Measurements from ENCODE around the gene LSM10. TPM values are rescaled to one million over a fixed set of nuclear protein-coding genes. Genes with fewer than 3 reads are reported as not detected.

The LSM10 gene
- total and polyA plus RNA-seq, 9 of the 15 experiments (the other 6 are each of a cell fraction or from before 2014, with no cell fraction given), result 13.2 to 146 (median 68.9) TPM

DNA sequence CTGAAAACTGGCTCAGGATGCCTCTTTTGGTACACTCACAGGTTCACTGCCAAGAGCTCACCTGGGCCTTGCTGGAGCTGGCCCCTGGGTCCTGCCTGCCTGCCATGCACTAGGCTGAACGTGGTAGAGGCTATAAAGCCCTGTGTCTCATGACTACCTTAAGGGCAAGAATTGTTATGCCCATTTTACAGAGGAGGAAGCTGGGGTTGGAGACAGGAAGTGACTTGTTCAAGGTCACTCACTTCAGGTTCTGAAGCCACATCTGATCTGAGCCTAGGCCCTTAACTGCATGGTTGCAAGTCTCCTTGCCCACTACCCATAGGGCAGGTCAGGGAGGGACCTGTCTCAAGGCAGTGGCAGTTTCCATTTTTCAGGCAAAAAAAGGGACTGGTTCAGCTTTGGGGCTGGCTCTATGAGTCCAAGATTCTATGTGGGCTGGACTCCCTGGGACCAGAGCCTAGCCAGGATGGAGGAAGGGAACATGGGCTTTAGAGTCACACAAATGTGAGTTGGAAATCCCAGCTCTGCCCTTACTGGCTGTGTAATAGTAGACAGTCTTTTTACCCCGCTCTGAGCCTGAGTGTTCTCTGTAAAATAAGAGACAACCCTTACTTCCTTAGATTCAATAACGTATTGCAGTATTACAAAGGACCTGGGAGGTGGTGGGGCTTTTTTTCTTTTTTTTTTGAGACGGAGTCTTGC, 19.8 kb downstream of the LSM10 start:
- FAIRE-seq, result no peak
- Histone ChIP-seq H2AFZ (ENCODE audit: low read depth, low read length) (no peak overlapping the region), H3K9me3 (replicated peaks; ENCODE audit: control insufficient read depth, insufficient read depth, low read depth, low read length) (no peaks in the 10 kb centered on the region), H3K9ac (ENCODE audit: insufficient read depth in 1 of 2, low read depth in 2 of 2, low read length in 2 of 2) (peak overlapping the region in 1 of 2 experiments; percentile 46; a peak in 1 of 4 replicates), H3K27ac (ENCODE audit: extremely low read depth, low read depth, low read length) (peak overlapping the region; percentile 9; the same call in 2 of the 3 replicates), H3K27me3 (ENCODE audit: control insufficient read depth in 2 of 2, insufficient read depth in 2 of 2, low read length in 2 of 2) (no peaks in the 10 kb centered on the region), H3K9me1 (ENCODE audit: control insufficient read depth, insufficient read depth, low read length) (peaks cover 4% of the 10 kb centered on the region), H3K36me3 (ENCODE audit: control insufficient read depth, insufficient read depth, low read length) (peaks cover 51% of the 10 kb centered on the region), H3K4me2 (ENCODE audit: insufficient read depth, low read length) (no peak overlapping the region), H4K20me1 (replicated peaks; ENCODE audit: control insufficient read depth, insufficient read depth, low read length) (peaks cover 7% of the 10 kb centered on the region; the same call in 1 of the 2 replicates), H3K4me1 (replicated peaks in 1 of 2; ENCODE audit: control insufficient read depth in 2 of 2, insufficient read depth in 2 of 2, low read length in 2 of 2) (peaks cover 32 to 40% of the 10 kb centered on the region in 2 experiments), H3K79me2 (ENCODE audit: control insufficient read depth, insufficient read depth, low read length) (peaks cover 92% of the 10 kb centered on the region), H3K4me3 (no peak overlapping the region)
- intact Hi-C loops (cut with micrococcal nuclease) (no loop called here), in situ Hi-C loops (cut with MboI) (no loop called here)
- ATAC-seq, result no peak
- DNase-seq (ENCODE audit: extremely low read depth in 1 of 4, low spot score in 3 of 4), result no peak
- ChIA-PET CTCF (ENCODE audit: low intra/inter-chr PET ratio) (no interaction called here), POLR2A (interaction anchor here (0.6 to 3.2 kb wide), 5 partner anchors 8 to 155 kb away, joined by 3 to 38 read pairs (median 5); partner anchors contain the start of genes LSM10 and STK40)
- no TSS peak for BruUV-seq (replicated peaks)
- WGBS (ENCODE audit: insufficient coverage, low coverage, missing lambda C conversion rate), result 70% methylated on average over 4 of the region's 4 CpGs
- TF ChIP-seq ZFP1 (CRISPR knock-in tag; IDR thresholded peaks at IDR 0.05), result no peak
- TF ChIP-seq MEF2D (tag; conservative IDR thresholded peaks at IDR 0.05; ENCODE audit: low read depth), result no peak
- TF ChIP-seq POLR2A (conservative IDR thresholded peaks at IDR 0.05), result 0 out of 2 replicates have a peak, but pooled peaks have one; percentile 34
- no peak for TF ChIP-seq C11orf30 (IDR thresholded peaks at IDR 0.05; ENCODE audit: low read depth)
- no peak for TF ChIP-seq FOS (IDR thresholded peaks at IDR 0.05; ENCODE audit: extremely low read depth, insufficient read length)
- TF ChIP-seq SP2 (IDR thresholded peaks at IDR 0.05; ENCODE audit: extremely low read depth, low read depth, low read length, poor library complexity, severe bottlenecking), result no peak
- TF ChIP-seq HDAC2 (IDR thresholded peaks at IDR 0.05), result peak; percentile 44; the same call in 1 of the 2 replicates
- no peak for TF ChIP-seq HDAC8 (tag; IDR thresholded peaks at IDR 0.05)
- TF ChIP-seq MCM5 (IDR thresholded peaks at IDR 0.05; ENCODE audit: low read depth), result no peak
- no peak for TF ChIP-seq FOXM1 (IDR thresholded peaks at IDR 0.05; ENCODE audit: low read depth)
- no peak for TF ChIP-seq FOXM1 (CRISPR knock-in tag; IDR thresholded peaks at IDR 0.05; ENCODE audit: low read depth)
- TF ChIP-seq FOXA1 (IDR thresholded peaks at IDR 0.05; ENCODE audit: borderline replicate concordance), result no peak
- no peak for TF ChIP-seq ZKSCAN1 (IDR thresholded peaks at IDR 0.05; ENCODE audit: low read depth, low read length)
- no peak for TF ChIP-seq SRSF3 (IDR thresholded peaks at IDR 0.05; ENCODE audit: insufficient read depth, low read length)
- TF ChIP-seq MEIS2 (IDR thresholded peaks at IDR 0.05; ENCODE audit: partially characterized antibody), result no peak
- TF ChIP-seq NR2C1 (IDR thresholded peaks at IDR 0.05), result no peak
- no peak for TF ChIP-seq NR2C1 (tag; IDR thresholded peaks at IDR 0.05)
- peak; percentile 70; the same call in 1 of the 2 replicates for TF ChIP-seq SMARCA5 (IDR thresholded peaks at IDR 0.05)
- TF ChIP-seq, protein P1, sequence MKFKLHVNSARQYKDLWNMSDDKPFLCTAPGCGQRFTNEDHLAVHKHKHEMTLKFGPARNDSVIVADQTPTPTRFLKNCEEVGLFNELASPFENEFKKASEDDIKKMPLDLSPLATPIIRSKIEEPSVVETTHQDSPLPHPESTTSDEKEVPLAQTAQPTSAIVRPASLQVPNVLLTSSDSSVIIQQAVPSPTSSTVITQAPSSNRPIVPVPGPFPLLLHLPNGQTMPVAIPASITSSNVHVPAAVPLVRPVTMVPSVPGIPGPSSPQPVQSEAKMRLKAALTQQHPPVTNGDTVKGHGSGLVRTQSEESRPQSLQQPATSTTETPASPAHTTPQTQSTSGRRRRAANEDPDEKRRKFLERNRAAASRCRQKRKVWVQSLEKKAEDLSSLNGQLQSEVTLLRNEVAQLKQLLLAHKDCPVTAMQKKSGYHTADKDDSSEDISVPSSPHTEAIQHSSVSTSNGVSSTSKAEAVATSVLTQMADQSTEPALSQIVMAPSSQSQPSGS (CRISPR knock-in tag; IDR thresholded peaks at IDR 0.05), result no peak
- no peak for TF ChIP-seq HCFC1 (IDR thresholded peaks at IDR 0.05; ENCODE audit: low read depth, low read length)

All from K562 (cell line).